ENCODE measurements around the gene TACR2.

The TACR2 gene

GRCh38 chr10:69398466-69398865 is 18.3 kb downstream of the TACR2 start:
- H4K20me1 ChIP-seq (ENCODE audit: insufficient read depth, low read length): no peaks in the 10 kb centered on the region
- H3K27ac ChIP-seq (ENCODE audit: low read length): no peak overlapping the region
- no peaks in the 10 kb centered on the region for H3K27me3 ChIP-seq (ENCODE audit: low read depth, low read length)
- H3K36me3 ChIP-seq (replicated peaks; ENCODE audit: low read depth, low read length): no peaks in the 10 kb centered on the region
- H2AFZ ChIP-seq (ENCODE audit: low read depth, low read length): no peak overlapping the region
- no peaks in the 10 kb centered on the region for H3K9me3 ChIP-seq (ENCODE audit: insufficient read depth, low read length)
- no peak overlapping the region for H3K4me3 ChIP-seq (ENCODE audit: low read length)
- H3K9ac ChIP-seq (ENCODE audit: low read length): no peak overlapping the region
- no peaks in the 10 kb centered on the region for H3K4me1 ChIP-seq (ENCODE audit: low read length)
- no peaks in the 10 kb centered on the region for H3K79me2 ChIP-seq (ENCODE audit: low read length)
- H3K4me2 ChIP-seq (ENCODE audit: low read length): no peak overlapping the region
- TF ChIP-seq, protein P1, sequence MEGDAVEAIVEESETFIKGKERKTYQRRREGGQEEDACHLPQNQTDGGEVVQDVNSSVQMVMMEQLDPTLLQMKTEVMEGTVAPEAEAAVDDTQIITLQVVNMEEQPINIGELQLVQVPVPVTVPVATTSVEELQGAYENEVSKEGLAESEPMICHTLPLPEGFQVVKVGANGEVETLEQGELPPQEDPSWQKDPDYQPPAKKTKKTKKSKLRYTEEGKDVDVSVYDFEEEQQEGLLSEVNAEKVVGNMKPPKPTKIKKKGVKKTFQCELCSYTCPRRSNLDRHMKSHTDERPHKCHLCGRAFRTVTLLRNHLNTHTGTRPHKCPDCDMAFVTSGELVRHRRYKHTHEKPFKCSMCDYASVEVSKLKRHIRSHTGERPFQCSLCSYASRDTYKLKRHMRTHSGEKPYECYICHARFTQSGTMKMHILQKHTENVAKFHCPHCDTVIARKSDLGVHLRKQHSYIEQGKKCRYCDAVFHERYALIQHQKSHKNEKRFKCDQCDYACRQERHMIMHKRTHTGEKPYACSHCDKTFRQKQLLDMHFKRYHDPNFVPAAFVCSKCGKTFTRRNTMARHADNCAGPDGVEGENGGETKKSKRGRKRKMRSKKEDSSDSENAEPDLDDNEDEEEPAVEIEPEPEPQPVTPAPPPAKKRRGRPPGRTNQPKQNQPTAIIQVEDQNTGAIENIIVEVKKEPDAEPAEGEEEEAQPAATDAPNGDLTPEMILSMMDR (IDR thresholded peaks at IDR 0.05; ENCODE audit: low read depth, low read length): no peak
- no peak for TF ChIP-seq EZH2phosphoT487 (IDR thresholded peaks at IDR 0.05; ENCODE audit: low read depth)

DNA sequence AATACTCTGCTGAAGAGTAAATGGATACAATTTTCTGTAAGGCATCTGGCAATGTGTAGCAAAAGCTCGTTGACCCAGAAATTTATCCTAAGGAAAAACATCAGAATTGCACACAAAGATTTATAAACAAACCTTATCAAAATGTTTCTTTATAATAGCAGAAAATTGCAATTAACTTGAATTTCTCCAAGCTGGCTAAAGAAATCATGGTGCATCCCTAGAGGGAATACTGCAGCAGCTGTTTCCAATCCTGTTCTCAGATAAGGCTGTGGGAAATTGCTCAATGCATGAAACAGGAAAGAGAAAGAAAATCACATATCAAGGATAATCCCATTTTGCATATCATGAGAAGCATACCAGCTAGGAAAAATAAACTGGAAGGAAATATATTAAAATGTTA is 18.7 kb downstream of the TACR2 start:
- TF ChIP-seq, protein P1 (IDR thresholded peaks at IDR 0.05; ENCODE audit: low read depth, low read length): no peak
- no peak for TF ChIP-seq EZH2phosphoT487 (IDR thresholded peaks at IDR 0.05; ENCODE audit: low read depth)
- Histone ChIP-seq H3K79me2 (ENCODE audit: low read length) (no peaks in the 10 kb centered on the region), H3K4me1 (ENCODE audit: low read length) (no peaks in the 10 kb centered on the region), H3K27me3 (ENCODE audit: low read depth, low read length) (no peaks in the 10 kb centered on the region), H2AFZ (ENCODE audit: low read depth, low read length) (no peak overlapping the region), H3K36me3 (replicated peaks; ENCODE audit: low read depth, low read length) (no peaks in the 10 kb centered on the region), H3K9me3 (ENCODE audit: insufficient read depth, low read length) (no peaks in the 10 kb centered on the region), H4K20me1 (ENCODE audit: insufficient read depth, low read length) (no peaks in the 10 kb centered on the region), H3K4me2 (ENCODE audit: low read length) (no peak overlapping the region), H3K9ac (ENCODE audit: low read length) (no peak overlapping the region), H3K4me3 (ENCODE audit: low read length) (no peak overlapping the region), H3K27ac (ENCODE audit: low read length) (no peak overlapping the region)

DNA sequence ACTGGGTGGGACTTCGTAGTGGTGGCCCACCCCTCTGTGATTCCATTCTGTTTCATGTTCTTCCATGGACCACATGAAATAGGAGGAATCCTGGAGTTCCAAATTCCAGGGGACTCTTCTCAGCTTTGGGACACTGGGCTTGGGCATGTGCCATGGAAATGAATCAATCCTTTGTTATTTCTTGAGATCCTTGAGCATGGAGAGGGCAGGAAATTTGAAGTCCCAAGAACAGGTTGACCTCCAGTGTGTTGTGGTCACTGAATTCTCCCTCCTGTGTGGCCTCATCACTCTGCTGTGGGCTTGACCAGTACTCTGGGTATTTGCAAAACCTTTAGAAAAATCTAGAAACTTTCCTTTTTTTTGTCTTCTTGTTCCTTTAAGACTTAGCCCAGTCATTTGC is 22.7 kb downstream of the TACR2 start:
- TF ChIP-seq, protein P1 (IDR thresholded peaks at IDR 0.05; ENCODE audit: low read depth, low read length): no peak
- TF ChIP-seq EZH2phosphoT487 (IDR thresholded peaks at IDR 0.05; ENCODE audit: low read depth): no peak
- no peaks in the 10 kb centered on the region for H3K79me2 ChIP-seq (ENCODE audit: low read length)
- H3K27ac ChIP-seq (ENCODE audit: low read length): no peak overlapping the region
- no peak overlapping the region for H2AFZ ChIP-seq (ENCODE audit: low read depth, low read length)
- no peaks in the 10 kb centered on the region for H4K20me1 ChIP-seq (ENCODE audit: insufficient read depth, low read length)
- no peak overlapping the region for H3K4me2 ChIP-seq (ENCODE audit: low read length)
- H3K27me3 ChIP-seq (ENCODE audit: low read depth, low read length): no peaks in the 10 kb centered on the region
- H3K9ac ChIP-seq (ENCODE audit: low read length): no peak overlapping the region
- no peaks in the 10 kb centered on the region for H3K36me3 ChIP-seq (replicated peaks; ENCODE audit: low read depth, low read length)
- no peak overlapping the region for H3K4me3 ChIP-seq (ENCODE audit: low read length)
- no peaks in the 10 kb centered on the region for H3K4me1 ChIP-seq (ENCODE audit: low read length)
- H3K9me3 ChIP-seq (ENCODE audit: insufficient read depth, low read length): no peaks in the 10 kb centered on the region

- no peak overlapping the region for H3K27ac ChIP-seq (ENCODE audit: low read length)
- no peak overlapping the region for H2AFZ ChIP-seq (ENCODE audit: low read depth, low read length)
- H3K4me2 ChIP-seq (ENCODE audit: low read length): no peak overlapping the region
Observed at GRCh38 chr10:69392481-69393000, 24.2 kb downstream of the TACR2 start.

More at GRCh38 chr10:69392481-69393000, 24.2 kb downstream of the TACR2 start:
- no peak overlapping the region for H3K9ac ChIP-seq (ENCODE audit: low read length)
- no peaks in the 10 kb centered on the region for H3K79me2 ChIP-seq (ENCODE audit: low read length)
- no peaks in the 10 kb centered on the region for H3K27me3 ChIP-seq (ENCODE audit: low read depth, low read length)
- H4K20me1 ChIP-seq (ENCODE audit: insufficient read depth, low read length): no peaks in the 10 kb centered on the region
- no peak overlapping the region for H3K4me3 ChIP-seq (ENCODE audit: low read length)
- no peaks in the 10 kb centered on the region for H3K9me3 ChIP-seq (ENCODE audit: insufficient read depth, low read length)
- H3K36me3 ChIP-seq (replicated peaks; ENCODE audit: low read depth, low read length): no peaks in the 10 kb centered on the region
- no peaks in the 10 kb centered on the region for H3K4me1 ChIP-seq (ENCODE audit: low read length)
- TF ChIP-seq, protein P1 (IDR thresholded peaks at IDR 0.05; ENCODE audit: low read depth, low read length): peak; percentile 70
- TF ChIP-seq EZH2phosphoT487 (IDR thresholded peaks at IDR 0.05; ENCODE audit: low read depth): no peak
